ENCODE results near the gene ANKRD44. TPM values are rescaled to one million over a fixed set of nuclear protein-coding genes. Genes with fewer than 3 reads are reported as not detected.

ANKRD44 gene
- total and polyA plus RNA-seq, 2 of the 8 experiments (the other 6 are each of a cell fraction or from before 2014, with no cell fraction given) = 1.2 to 1.3 TPM

GRCh38 chr2:197144183-197144582 is 166.4 kb downstream of the ANKRD44 start:
- no peak overlapping the region for H3K4ac ChIP-seq (replicated peaks; ENCODE audit: insufficient read length, low read depth, low read length)
- no peak overlapping the region for H3K18ac ChIP-seq (ENCODE audit: extremely low read depth, low read length)
- no peak overlapping the region for H2BK20ac ChIP-seq (ENCODE audit: low read length)
- ChIA-PET CTCF (ENCODE audit: partially characterized antibody) (interaction anchor here (0.8 to 1.8 kb wide), 7 partner anchors 10 to 634 kb away, joined by 3 to 8 read pairs (median 4); no protein-coding TSS in a partner anchor), POLR2A (ENCODE audit: partially characterized antibody) (no interaction called here)
- no peaks in the 10 kb centered on the region for H3K79me1 ChIP-seq (ENCODE audit: low read depth, low read length)
- no peak overlapping the region for H2BK12ac ChIP-seq (ENCODE audit: low read depth, low read length)
- FAIRE-seq = no peak
- H3K27me3 ChIP-seq (replicated peaks in 1 of 4; ENCODE audit: control insufficient read depth in 3 of 4, extremely low read depth in 1 of 4, insufficient read depth in 3 of 4, low read length in 3 of 4) = peaks cover 0 to 2% (median 0%) of the 10 kb centered on the region in 4 experiments; a peak in 1 of 7 replicates
- no peaks in the 10 kb centered on the region for H3K9me3 ChIP-seq (ENCODE audit: insufficient read depth in 2 of 2, low read depth in 1 of 2, low read length in 1 of 2)
- H4K8ac ChIP-seq (ENCODE audit: extremely low read depth, insufficient read depth, low read length) = no peak overlapping the region
- no peak overlapping the region for H4K91ac ChIP-seq (replicated peaks; ENCODE audit: insufficient read length, low read length)
- H3K23ac ChIP-seq (ENCODE audit: insufficient read length) = no peak overlapping the region
- no peaks in the 10 kb centered on the region for H4K20me1 ChIP-seq (replicated peaks in 1 of 2; ENCODE audit: control insufficient read depth in 1 of 2, insufficient read depth in 2 of 2, low read length in 2 of 2)
- H2BK120ac ChIP-seq (replicated peaks; ENCODE audit: low read depth, low read length) = no peak overlapping the region
- H3K23me2 ChIP-seq (ENCODE audit: low read depth, low read length) = no peaks in the 10 kb centered on the region
- no peak overlapping the region for H3K4me2 ChIP-seq (ENCODE audit: insufficient read depth in 1 of 2, low read depth in 2 of 2, low read length in 2 of 2)
- H3K36me3 ChIP-seq (ENCODE audit: control insufficient read depth in 2 of 4, insufficient read depth in 4 of 4, low read length in 3 of 4) = no peaks in the 10 kb centered on the region
- TF ChIP-seq EZH2 (IDR thresholded peaks at IDR 0.05; ENCODE audit: low read depth, low read length, severe bottlenecking) (no peak), PHF8 (conservative IDR thresholded peaks at IDR 0.05; ENCODE audit: low read depth, low read length) (no peak), YY1 (IDR thresholded peaks at IDR 0.05; ENCODE audit: low read depth, low read length) (no peak), SIX5 (IDR thresholded peaks at IDR 0.05; ENCODE audit: low read depth, low read length) (no peak), USF2 (IDR thresholded peaks at IDR 0.05; ENCODE audit: low read length) (no peak), MAX (IDR thresholded peaks at IDR 0.05) (no peak), KDM1A (IDR thresholded peaks at IDR 0.05; ENCODE audit: borderline replicate concordance, low read length) (no peak), SIRT6 (IDR thresholded peaks at IDR 0.05; ENCODE audit: low read length) (no peak), SRF (IDR thresholded peaks at IDR 0.05; ENCODE audit: low read depth, low read length) (no peak), CBX5 (IDR thresholded peaks at IDR 0.05; ENCODE audit: low read depth, low read length) (no peak), RXRA (IDR thresholded peaks at IDR 0.05; ENCODE audit: insufficient read depth, low read depth, low read length) (no peak), RBBP5 (IDR thresholded peaks at IDR 0.05; ENCODE audit: borderline replicate concordance, low read depth, low read length) (no peak)
- no peak overlapping the region for H2AFZ ChIP-seq (ENCODE audit: low read length)
- no peak for DNase-seq (ENCODE audit: low read depth in 1 of 2, low spot score in 2 of 2)
- H3K14ac ChIP-seq (ENCODE audit: insufficient read length) = no peak overlapping the region
- no peak overlapping the region for H4K5ac ChIP-seq (ENCODE audit: insufficient read length, low read depth, low read length)
- no peaks in the 10 kb centered on the region for H3K79me2 ChIP-seq (ENCODE audit: control insufficient read depth in 1 of 2, insufficient read depth in 2 of 2, low read length in 2 of 2)
- H2AK5ac ChIP-seq (ENCODE audit: low read depth, low read length) = no peak overlapping the region
- H2BK5ac ChIP-seq (ENCODE audit: low read depth, low read length) = no peak overlapping the region
- no peak overlapping the region for H3K4me3 ChIP-seq (ENCODE audit: extremely low read depth in 1 of 4, insufficient read depth in 2 of 4, low read depth in 3 of 4, low read length in 4 of 4)
- no peaks in the 10 kb centered on the region for H3K4me1 ChIP-seq (replicated peaks in 1 of 4; ENCODE audit: control insufficient read depth in 3 of 4, insufficient read depth in 4 of 4, low read length in 3 of 4)
- 83% methylated on average over 1 of the region's 1 CpG; no CpG with 5 or more reads in 1 of the 2 experiments for WGBS, 2 experiments (ENCODE audit: extremely low coverage in 1 of 2, insufficient coverage in 1 of 2, insufficient read length in 1 of 2, insufficient replicate concordance in 2 of 2, low coverage in 1 of 2, low lambda C conversion rate in 2 of 2, missing lambda C conversion rate in 1 of 2)
- H3K9ac ChIP-seq (replicated peaks in 1 of 4; ENCODE audit: extremely low read depth in 1 of 4, low read depth in 3 of 4, low read length in 3 of 4) = no peak overlapping the region
- no peak overlapping the region for H3K56ac ChIP-seq (replicated peaks; ENCODE audit: insufficient read length, low read depth, low read length)
- no peak overlapping the region for H3K27ac ChIP-seq (ENCODE audit: low read depth, low read length)
- H2BK15ac ChIP-seq (ENCODE audit: low read length) = no peak overlapping the region

Data from H1 (cell line).